ENCODE measurements around the gene STT3A. TPM values are rescaled to one million over a fixed set of nuclear protein-coding genes. Genes with fewer than 3 reads are reported as not detected.

The STT3A gene
- total and polyA plus RNA-seq, 2 donors (not counting 3 experiments of a cell fraction or from before 2014, with no cell fraction given) = 236 to 362 TPM

GRCh38 chr11:125605417-125605816 is 12.8 kb downstream of the STT3A start:
- FAIRE-seq (no peak), DNase-seq (ENCODE audit: low read depth, low spot score) (no peak)
- BruUV-seq (replicated peaks) = no TSS peak
- Histone ChIP-seq H3K9me1 (replicated peaks; ENCODE audit: control insufficient read depth, extremely low read depth, insufficient read depth, low read length) (no peaks in the 10 kb centered on the region), H3K4me1 (ENCODE audit: control insufficient read depth, extremely low read depth, insufficient read depth, low read length) (no peaks in the 10 kb centered on the region), H3K4me2 (ENCODE audit: insufficient read depth, low read length) (no peak overlapping the region), H3K36me3 (ENCODE audit: control insufficient read depth in 2 of 2, extremely low read depth in 1 of 2, insufficient read depth in 2 of 2, low read length in 2 of 2) (peaks cover 44 to 45% of the 10 kb centered on the region in 2 experiments), H4K20me1 (replicated peaks; ENCODE audit: control insufficient read depth, extremely low read depth, insufficient read depth, low read length) (no peaks in the 10 kb centered on the region), H3K4me3 (replicated peaks in 1 of 3; ENCODE audit: insufficient read depth in 1 of 3, low read depth in 1 of 3, low read length in 3 of 3) (no peak overlapping the region), H3K27ac (ENCODE audit: insufficient read depth, low read depth, low read length) (no peak overlapping the region), H3K27me3 (ENCODE audit: control insufficient read depth in 2 of 2, insufficient read depth in 2 of 2, low read length in 2 of 2) (no peaks in the 10 kb centered on the region), H3K9me3 (replicated peaks; ENCODE audit: control insufficient read depth, insufficient read depth, low read length) (no peaks in the 10 kb centered on the region), H3K79me2 (ENCODE audit: control insufficient read depth, insufficient read depth, low read length) (no peaks in the 10 kb centered on the region), H2AFZ (ENCODE audit: low read depth, low read length) (no peak overlapping the region), H3K9ac (replicated peaks; ENCODE audit: extremely low read depth, insufficient read depth, low read length) (no peak overlapping the region)
- dilution Hi-C loops (cut with MboI; ENCODE audit: extremely low pct_ligation_motif_present, low sequenced_read_pairs) (no loop called here), intact Hi-C loops (cut with micrococcal nuclease) (loop anchor here (2.0 kb wide), 1 partner anchor 53 kb away; no protein-coding TSS in a partner anchor)
- ChIA-PET CTCF (no interaction called here), POLR2A (no interaction called here)
- TF ChIP-seq, protein P1, sequence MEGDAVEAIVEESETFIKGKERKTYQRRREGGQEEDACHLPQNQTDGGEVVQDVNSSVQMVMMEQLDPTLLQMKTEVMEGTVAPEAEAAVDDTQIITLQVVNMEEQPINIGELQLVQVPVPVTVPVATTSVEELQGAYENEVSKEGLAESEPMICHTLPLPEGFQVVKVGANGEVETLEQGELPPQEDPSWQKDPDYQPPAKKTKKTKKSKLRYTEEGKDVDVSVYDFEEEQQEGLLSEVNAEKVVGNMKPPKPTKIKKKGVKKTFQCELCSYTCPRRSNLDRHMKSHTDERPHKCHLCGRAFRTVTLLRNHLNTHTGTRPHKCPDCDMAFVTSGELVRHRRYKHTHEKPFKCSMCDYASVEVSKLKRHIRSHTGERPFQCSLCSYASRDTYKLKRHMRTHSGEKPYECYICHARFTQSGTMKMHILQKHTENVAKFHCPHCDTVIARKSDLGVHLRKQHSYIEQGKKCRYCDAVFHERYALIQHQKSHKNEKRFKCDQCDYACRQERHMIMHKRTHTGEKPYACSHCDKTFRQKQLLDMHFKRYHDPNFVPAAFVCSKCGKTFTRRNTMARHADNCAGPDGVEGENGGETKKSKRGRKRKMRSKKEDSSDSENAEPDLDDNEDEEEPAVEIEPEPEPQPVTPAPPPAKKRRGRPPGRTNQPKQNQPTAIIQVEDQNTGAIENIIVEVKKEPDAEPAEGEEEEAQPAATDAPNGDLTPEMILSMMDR (IDR thresholded peaks at IDR 0.05; ENCODE audit: extremely low read depth in 1 of 2, insufficient read depth in 1 of 2, low read depth in 1 of 2, low read length in 2 of 2) = no peak
- TF ChIP-seq POLR2A (IDR thresholded peaks at IDR 0.05; ENCODE audit: low read depth, low read length) (no peak), GATA2 (IDR thresholded peaks at IDR 0.05; ENCODE audit: insufficient read depth, insufficient read length, low read depth, low read length) (no peak), POLR2AphosphoS5 (IDR thresholded peaks at IDR 0.05; ENCODE audit: insufficient read depth, low read depth, low read length) (no peak), EZH2 (IDR thresholded peaks at IDR 0.05; ENCODE audit: borderline replicate concordance, low read depth, low read length, severe bottlenecking) (no peak), JUN (IDR thresholded peaks at IDR 0.05; ENCODE audit: borderline replicate concordance, insufficient read depth, insufficient read length, low read depth) (no peak), FOS (IDR thresholded peaks at IDR 0.05; ENCODE audit: borderline replicate concordance, insufficient read depth, low read length) (no peak)
- TF ChIP-seq, protein P2, sequence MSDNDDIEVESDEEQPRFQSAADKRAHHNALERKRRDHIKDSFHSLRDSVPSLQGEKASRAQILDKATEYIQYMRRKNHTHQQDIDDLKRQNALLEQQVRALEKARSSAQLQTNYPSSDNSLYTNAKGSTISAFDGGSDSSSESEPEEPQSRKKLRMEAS (IDR thresholded peaks at IDR 0.05; ENCODE audit: insufficient read depth, insufficient read length) = no peak

Data from endothelial cell of umbilical vein (primary cell).